ENCODE measurements around the gene LRP10.

Gene LRP10

GRCh38 chr14:22848351-22849164, 23.0 kb upstream of the LRP10 start:
- no peak for TF ChIP-seq CEBPB (IDR thresholded peaks at IDR 0.05)
- no peak for TF ChIP-seq TEAD4 (IDR thresholded peaks at IDR 0.05)
- no peak for TF ChIP-seq RAD21 (IDR thresholded peaks at IDR 0.05; ENCODE audit: low read depth)
- no peak for TF ChIP-seq REST (IDR thresholded peaks at IDR 0.05; ENCODE audit: low read depth)

- TF ChIP-seq TEAD4 (IDR thresholded peaks at IDR 0.05) (no peak), RAD21 (IDR thresholded peaks at IDR 0.05; ENCODE audit: low read depth) (no peak)
Observed at GRCh38 chr14:22849212-22849819, 22.2 kb upstream of the LRP10 start.

- TF ChIP-seq CREB1 (IDR thresholded peaks at IDR 0.05; ENCODE audit: low read depth): no peak
- no peak for TF ChIP-seq EP300 (IDR thresholded peaks at IDR 0.05; ENCODE audit: borderline replicate concordance)
- TF ChIP-seq FOXM1 (IDR thresholded peaks at IDR 0.05; ENCODE audit: borderline replicate concordance, low read depth): no peak
- no peak for TF ChIP-seq TEAD4 (IDR thresholded peaks at IDR 0.05)
- TF ChIP-seq RAD21 (IDR thresholded peaks at IDR 0.05; ENCODE audit: low read depth): no peak
Observed at GRCh38 chr14:22850944-22851764, 20.4 kb upstream of the LRP10 start.

GRCh38 chr14:22852599-22852939, 19.0 kb upstream of the LRP10 start:
- TF ChIP-seq FOXM1 (IDR thresholded peaks at IDR 0.05; ENCODE audit: borderline replicate concordance, low read depth): no peak
- no peak for TF ChIP-seq TAF1 (IDR thresholded peaks at IDR 0.05; ENCODE audit: low read depth)
- TF ChIP-seq ZBTB7A (IDR thresholded peaks at IDR 0.05; ENCODE audit: low read depth): no peak
- TF ChIP-seq EP300 (IDR thresholded peaks at IDR 0.05; ENCODE audit: borderline replicate concordance): no peak

DNA sequence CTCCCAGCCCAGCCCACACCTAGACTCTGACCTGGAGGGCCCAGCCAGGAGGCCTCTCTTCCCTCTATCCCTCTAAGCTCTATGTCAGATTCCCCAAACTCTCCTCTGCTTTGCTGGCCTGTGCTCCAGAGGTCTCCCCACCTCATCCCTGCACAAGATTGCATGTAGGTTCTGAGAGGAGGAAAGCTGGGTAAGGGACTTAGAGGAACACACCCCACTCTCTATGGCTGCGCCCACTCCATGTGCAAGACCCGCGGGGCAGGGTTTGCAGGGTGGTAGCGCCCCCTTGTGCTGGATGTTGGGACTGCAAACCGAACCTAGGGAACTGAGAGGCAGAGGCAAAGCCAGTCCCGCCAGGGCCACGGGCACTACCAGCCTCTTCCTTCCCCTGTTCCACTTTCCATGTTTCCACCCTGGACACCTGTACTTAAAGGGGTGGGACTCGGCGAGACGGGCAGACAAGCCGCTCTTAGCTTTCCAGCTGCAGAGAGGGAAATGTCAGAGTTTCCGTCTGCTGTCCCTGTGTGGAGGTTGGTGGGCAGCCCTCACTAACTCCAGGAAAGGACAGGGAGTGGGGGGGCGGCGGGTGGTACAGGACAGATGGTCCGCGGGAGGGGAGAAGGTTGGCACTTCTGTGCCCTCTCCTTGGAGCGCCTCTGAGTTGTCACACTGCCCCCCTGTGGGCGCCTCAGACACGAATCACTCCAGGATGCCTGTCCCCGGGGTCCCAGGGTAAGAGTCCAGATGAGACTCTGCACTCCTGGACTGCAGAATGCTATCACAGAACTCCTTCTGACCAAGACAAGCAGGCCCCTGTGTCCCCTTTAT, 18.4 kb upstream of the LRP10 start:
- TF ChIP-seq REST (IDR thresholded peaks at IDR 0.05; ENCODE audit: low read depth) (no peak), TCF12 (IDR thresholded peaks at IDR 0.05; ENCODE audit: low read depth) (peak; percentile 15; the same call in 1 of the 2 replicates), RAD21 (IDR thresholded peaks at IDR 0.05; ENCODE audit: low read depth) (peak; percentile 98), CREB1 (IDR thresholded peaks at IDR 0.05; ENCODE audit: low read depth) (no peak), FOXM1 (IDR thresholded peaks at IDR 0.05; ENCODE audit: borderline replicate concordance, low read depth) (no peak), MAX (IDR thresholded peaks at IDR 0.05) (peak; percentile 56), YY1 (IDR thresholded peaks at IDR 0.05; ENCODE audit: low read depth) (peak; percentile 59; the same call in 1 of the 2 replicates)

DNA sequence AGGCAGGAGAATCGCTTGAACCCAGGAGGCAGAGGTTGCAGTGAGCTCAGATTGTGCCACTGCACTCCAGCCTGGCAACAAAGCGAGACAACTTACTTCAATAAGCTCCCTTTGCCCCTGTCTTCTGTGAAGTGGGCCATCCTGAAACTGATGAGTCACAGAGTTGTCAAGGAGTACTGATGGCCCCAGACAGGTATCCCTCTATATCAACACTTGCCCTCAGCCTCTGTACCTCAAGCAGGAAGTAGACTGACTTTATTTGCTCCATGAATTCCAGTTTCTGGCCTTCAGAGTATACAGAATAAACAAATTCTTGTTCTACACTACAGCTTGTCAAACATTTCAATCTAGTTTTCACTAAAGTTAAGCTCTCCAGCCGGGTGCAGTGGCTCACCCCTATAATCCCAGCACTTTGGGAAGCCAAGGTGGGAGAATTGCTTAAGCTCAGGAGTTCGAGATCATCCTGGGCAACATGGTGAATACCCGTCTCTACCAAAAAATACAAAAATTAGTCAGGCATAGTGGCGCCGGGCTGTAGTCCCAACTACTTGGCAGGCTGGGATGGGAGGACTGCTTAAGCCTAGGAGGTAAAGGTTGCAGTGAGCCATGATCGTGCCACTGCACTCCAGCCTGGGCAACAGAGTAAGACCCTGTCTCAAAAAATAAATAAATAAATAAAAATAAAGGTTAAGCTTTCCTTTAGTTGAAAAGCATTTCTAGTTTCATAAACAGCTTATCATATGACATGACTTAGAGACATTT, 16.4 kb upstream of the LRP10 start:
- TF ChIP-seq YY1 (IDR thresholded peaks at IDR 0.05; ENCODE audit: low read depth) (no peak), EP300 (IDR thresholded peaks at IDR 0.05; ENCODE audit: borderline replicate concordance) (no peak), RAD21 (IDR thresholded peaks at IDR 0.05; ENCODE audit: low read depth) (no peak), TEAD4 (IDR thresholded peaks at IDR 0.05) (no peak), FOXM1 (IDR thresholded peaks at IDR 0.05; ENCODE audit: borderline replicate concordance, low read depth) (no peak), ZBTB7A (IDR thresholded peaks at IDR 0.05; ENCODE audit: low read depth) (no peak), NFIC (IDR thresholded peaks at IDR 0.05) (no peak), TAF1 (IDR thresholded peaks at IDR 0.05; ENCODE audit: low read depth) (no peak), USF1 (IDR thresholded peaks at IDR 0.05) (no peak), CEBPB (IDR thresholded peaks at IDR 0.05) (no peak), TCF12 (IDR thresholded peaks at IDR 0.05; ENCODE audit: low read depth) (no peak), REST (IDR thresholded peaks at IDR 0.05; ENCODE audit: low read depth) (no peak), MAX (IDR thresholded peaks at IDR 0.05) (no peak), CREB1 (IDR thresholded peaks at IDR 0.05; ENCODE audit: low read depth) (no peak), EGR1 (IDR thresholded peaks at IDR 0.05) (no peak)
